A673 (cell line): ENCODE data around the gene USP32. TPM values are rescaled to one million over a fixed set of nuclear protein-coding genes. Genes with fewer than 3 reads are reported as not detected.

ENCODE experiments used
- BruUV-seq: library from RNA; stranded (reverse); fragments of 400-500 nt; replicated peaks from 2 replicates; lab custom pipeline; 2021; lab: Mats Ljungman, UMichigan
- CTCF ChIA-PET: fragments of 300-600 bp; sonication (Branson Sonifier 250); formaldehyde crosslinking; loops from one replicate; lab custom pipeline; 2022; ENCODE audit warnings: antibody characterized with exemption; lab: Charles Lee
- POLR2A ChIA-PET: fragments of 300-600 bp; sonication (Branson Sonifier 250); formaldehyde crosslinking; loops from one replicate; lab custom pipeline; 2022; ENCODE audit warnings: antibody characterized with exemption; ENCODE audit not compliant: low non-redundant PET; lab: Charles Lee
- DNase-seq: peaks from one replicate; pipeline ENCODE4 v3.0.0-alpha.2; 2015; ENCODE audit warnings: low spot score
- H3K27ac ChIP-seq: fragments of 200-600 bp; sonication (generic); 2 replicates; pipeline ENCODE4 v1.5.1; 2016; ENCODE audit warnings: mixed run types, low read depth, mild to moderate bottlenecking, mixed read lengths, antibody characterized with exemption, low read length; ENCODE audit not compliant: poor library complexity, severe bottlenecking
- H3K27me3 ChIP-seq: fragments of 200-600 bp; sonication (generic); replicated peaks from 2 replicates; pipeline ENCODE4 v1.6.1; 2017; ENCODE audit warnings: mixed run types, low read depth, mild to moderate bottlenecking, mixed read lengths, antibody characterized with exemption, low read length; ENCODE audit not compliant: insufficient read depth, poor library complexity
- H3K36me3 ChIP-seq: fragments of 200-600 bp; sonication (generic); 2 replicates; pipeline ENCODE4 v1.6.1; 2016; ENCODE audit warnings: mixed run types, mild to moderate bottlenecking, mixed read lengths, antibody characterized with exemption, low read length; ENCODE audit not compliant: insufficient read depth, poor library complexity, severe bottlenecking
- H3K4me1 ChIP-seq: fragments of 200-600 bp; sonication (generic); 2 replicates; pipeline ENCODE4 v1.6.1; 2017; ENCODE audit warnings: mixed run types, mild to moderate bottlenecking, mixed read lengths, antibody characterized with exemption, low read length; ENCODE audit not compliant: insufficient read depth, poor library complexity, severe bottlenecking
- H3K4me3 ChIP-seq: fragments of 200-600 bp; sonication (generic); 2 replicates; pipeline ENCODE4 v1.5.1; 2016; ENCODE audit warnings: low read depth, mixed run types, mild to moderate bottlenecking, mixed read lengths, low read length; ENCODE audit not compliant: poor library complexity, severe bottlenecking
- H3K9me3 ChIP-seq: fragments of 200-600 bp; sonication (generic); 2 replicates; pipeline ENCODE4 v1.6.1; 2016; ENCODE audit warnings: mixed run types, low read depth, mild to moderate bottlenecking, mixed read lengths, antibody characterized with exemption, low read length; ENCODE audit not compliant: poor library complexity, severe bottlenecking
- CTCF ChIP-seq: fragments of 300-800, 200-600 bp; sonication (generic); conservative IDR thresholded peaks from 2 replicates; pipeline ENCODE4 v1.5.1; 2017; ENCODE audit warnings: low read depth, mild to moderate bottlenecking, antibody characterized with exemption, low read length, moderate library complexity, mixed read lengths
- EZH2 ChIP-seq: fragments of 200-600 bp; sonication (generic); IDR thresholded peaks from 2 replicates; pipeline ENCODE4 v1.6.1; 2017; ENCODE audit warnings: borderline replicate concordance, low read depth, mild to moderate bottlenecking, mixed read lengths, antibody characterized with exemption, low read length; ENCODE audit not compliant: poor library complexity, severe bottlenecking
- intact Hi-C: fragments of 100-400 bp; cut with micrococcal nuclease; formaldehyde crosslinking; loops from one replicate; pipeline ENCODE4 v1.10.0; 2022; ENCODE audit not compliant: unreplicated experiment
- total RNA-seq: library from RNA; stranded (reverse); gene quantifications from 2 replicates; pipeline ENCODE4 v1.2.3, GENCODE V29; 2021

Gene USP32
- total RNA-seq, 1 experiment from 2014 or later: 54.8 TPM

DNA sequence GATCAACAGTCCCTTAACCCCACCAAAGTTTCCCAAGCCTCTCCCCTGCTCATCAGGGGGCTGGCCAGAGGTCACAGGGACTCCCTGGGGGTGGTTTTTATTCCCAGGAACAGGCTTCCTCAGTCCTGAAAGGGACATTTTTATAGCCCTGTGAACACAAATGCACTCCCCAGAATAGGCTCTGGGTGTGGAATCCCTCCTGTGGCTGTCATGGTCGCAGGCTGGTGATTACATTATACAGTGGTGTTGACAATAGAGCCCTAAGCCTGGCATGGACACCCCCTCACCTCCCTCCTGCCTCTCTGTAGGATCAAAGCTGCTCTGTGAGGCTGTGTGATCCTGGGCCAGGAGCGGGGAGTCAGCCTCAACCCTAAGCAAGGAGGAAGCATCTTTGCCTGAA lies 243.6 kb downstream of the USP32 start:
- H3K27ac ChIP-seq: no peak overlapping the region
- H3K4me3 ChIP-seq: no peak overlapping the region
- BruUV-seq: no TSS peak
- TF ChIP-seq CTCF (no peak), EZH2 (no peak)
- POLR2A ChIA-PET: no interaction called here
- peaks cover 12% of the 10 kb centered on the region for H3K4me1 ChIP-seq
- no peaks in the 10 kb centered on the region for H3K36me3 ChIP-seq
- H3K9me3 ChIP-seq: no peaks in the 10 kb centered on the region
- H3K27me3 ChIP-seq: peaks cover 48% of the 10 kb centered on the region
- intact Hi-C loops: loop anchor here (10.0 kb wide), 2 partner anchors 286 to 486 kb away; no protein-coding TSS in a partner anchor
- CTCF ChIA-PET: no interaction called here
- no peak for DNase-seq

GRCh38 chr17:60147553-60148223 lies 244.2 kb downstream of the USP32 start:
- CTCF ChIA-PET: no interaction called here
- TF ChIP-seq EZH2 (no peak), CTCF (no peak)
- H3K4me1 ChIP-seq: peaks cover 18% of the 10 kb centered on the region
- H3K27ac ChIP-seq: no peak overlapping the region
- no TSS peak for BruUV-seq
- H3K4me3 ChIP-seq: no peak overlapping the region
- POLR2A ChIA-PET: no interaction called here
- DNase-seq: no peak
- no peaks in the 10 kb centered on the region for H3K36me3 ChIP-seq
- H3K27me3 ChIP-seq: peaks cover 48% of the 10 kb centered on the region
- intact Hi-C loops: loop anchor here (10.0 kb wide), 2 partner anchors 287 to 487 kb away; no protein-coding TSS in a partner anchor
- H3K9me3 ChIP-seq: no peaks in the 10 kb centered on the region

DNA sequence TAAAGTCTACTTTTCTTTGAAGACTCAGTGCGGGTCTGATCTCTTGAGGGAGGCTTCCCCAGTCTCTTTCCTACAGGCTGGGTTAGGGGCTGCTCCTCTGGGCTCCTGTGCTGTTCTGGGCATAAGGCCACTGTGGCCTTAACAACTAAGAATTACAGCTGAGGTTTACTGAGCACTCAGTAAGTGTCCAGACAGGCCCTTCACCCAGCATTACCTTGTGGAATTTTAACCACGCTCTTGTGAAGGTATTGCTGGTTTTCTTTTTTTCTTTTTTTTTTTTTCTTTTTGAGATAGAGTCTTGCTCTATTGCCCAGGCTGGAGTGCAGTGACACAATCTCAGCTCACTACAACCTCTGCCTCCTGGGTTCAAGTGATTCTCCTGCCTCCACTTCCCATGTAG lies 245.7 kb downstream of the USP32 start:
- POLR2A ChIA-PET: no interaction called here
- BruUV-seq: no TSS peak
- no peak for DNase-seq
- peaks cover 44% of the 10 kb centered on the region for H3K27me3 ChIP-seq
- H3K4me1 ChIP-seq: peaks cover 22% of the 10 kb centered on the region
- no peaks in the 10 kb centered on the region for H3K36me3 ChIP-seq
- intact Hi-C loops: loop anchor here (10.0 kb wide), 2 partner anchors 289 to 489 kb away; no protein-coding TSS in a partner anchor
- H3K27ac ChIP-seq: no peak overlapping the region
- TF ChIP-seq EZH2 (no peak), CTCF (no peak)
- no peak overlapping the region for H3K4me3 ChIP-seq
- CTCF ChIA-PET: interaction anchor here (0.7 kb wide), 1 partner anchor 14 kb away, joined by 3 read pairs; no protein-coding TSS in a partner anchor
- no peaks in the 10 kb centered on the region for H3K9me3 ChIP-seq
